ENCODE measurements around the gene KLF4.

Gene KLF4

GRCh38 chr9:107466826-107467225, 22.7 kb downstream of the KLF4 start:
- H3K4me2 ChIP-seq (ENCODE audit: low read length), result no peak overlapping the region
- no peak overlapping the region for H3K4me3 ChIP-seq (ENCODE audit: low read length)
- H3K9ac ChIP-seq (ENCODE audit: low read depth, low read length), result no peak overlapping the region
- peaks cover 10% of the 10 kb centered on the region for H3K4me1 ChIP-seq (ENCODE audit: control insufficient read depth, insufficient read depth, low read length)
- H3K36me3 ChIP-seq (ENCODE audit: insufficient read depth, low read length), result no peaks in the 10 kb centered on the region
- no peaks in the 10 kb centered on the region for H3K27me3 ChIP-seq (ENCODE audit: control insufficient read depth, insufficient read depth, low read length)
- no peaks in the 10 kb centered on the region for H3K9me3 ChIP-seq (replicated peaks; ENCODE audit: low read length)

GRCh38 chr9:107465467-107466451, 23.8 kb downstream of the KLF4 start:
- Histone ChIP-seq H3K9ac (ENCODE audit: low read depth, low read length) (peak overlapping the region; percentile 81), H3K9me3 (replicated peaks; ENCODE audit: low read length) (no peaks in the 10 kb centered on the region), H3K4me1 (ENCODE audit: control insufficient read depth, insufficient read depth, low read length) (peaks cover 10% of the 10 kb centered on the region), H3K4me2 (ENCODE audit: low read length) (peak overlapping the region; percentile 98), H3K27me3 (ENCODE audit: control insufficient read depth, insufficient read depth, low read length) (no peaks in the 10 kb centered on the region), H3K4me3 (ENCODE audit: low read length) (peak overlapping the region; percentile 73), H3K36me3 (ENCODE audit: insufficient read depth, low read length) (no peaks in the 10 kb centered on the region)

DNA sequence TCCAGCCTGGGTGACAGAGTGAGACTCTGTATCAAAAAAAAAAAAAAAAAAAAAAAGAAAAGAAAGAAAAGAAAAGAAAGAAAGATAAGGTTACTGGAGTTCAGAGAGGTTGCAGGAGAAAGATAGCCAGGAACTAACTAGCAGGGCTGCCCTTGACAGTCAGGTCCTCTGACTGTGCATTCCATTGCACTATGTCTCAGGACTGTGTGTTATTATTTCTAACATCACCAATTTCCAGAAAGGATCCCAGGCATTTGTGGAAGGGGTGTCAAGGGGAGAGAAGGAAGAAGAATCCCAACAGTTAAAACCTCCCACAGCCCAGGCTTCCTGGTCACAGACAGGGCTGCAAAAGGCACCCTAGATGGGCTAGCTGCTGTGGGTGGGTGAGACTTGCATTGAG, 25.1 kb downstream of the KLF4 start:
- Histone ChIP-seq H3K27me3 (ENCODE audit: control insufficient read depth, insufficient read depth, low read length) (no peaks in the 10 kb centered on the region), H3K9ac (ENCODE audit: low read depth, low read length) (no peak overlapping the region), H3K4me1 (ENCODE audit: control insufficient read depth, insufficient read depth, low read length) (peaks cover 10% of the 10 kb centered on the region), H3K36me3 (ENCODE audit: insufficient read depth, low read length) (no peaks in the 10 kb centered on the region), H3K9me3 (replicated peaks; ENCODE audit: low read length) (no peaks in the 10 kb centered on the region), H3K4me2 (ENCODE audit: low read length) (no peak overlapping the region), H3K4me3 (ENCODE audit: low read length) (no peak overlapping the region)

GRCh38 chr9:107462691-107463090, 26.9 kb downstream of the KLF4 start:
- no peak overlapping the region for H3K4me2 ChIP-seq (ENCODE audit: low read length)
- no peaks in the 10 kb centered on the region for H3K27me3 ChIP-seq (ENCODE audit: control insufficient read depth, insufficient read depth, low read length)
- no peak overlapping the region for H3K4me3 ChIP-seq (ENCODE audit: low read length)
- no peaks in the 10 kb centered on the region for H3K36me3 ChIP-seq (ENCODE audit: insufficient read depth, low read length)
- no peak overlapping the region for H3K9ac ChIP-seq (ENCODE audit: low read depth, low read length)
- H3K9me3 ChIP-seq (replicated peaks; ENCODE audit: low read length), result no peaks in the 10 kb centered on the region
- H3K4me1 ChIP-seq (ENCODE audit: control insufficient read depth, insufficient read depth, low read length), result peaks cover 10% of the 10 kb centered on the region

- no peak overlapping the region for H3K4me3 ChIP-seq (ENCODE audit: low read length)
- H3K27me3 ChIP-seq (ENCODE audit: control insufficient read depth, insufficient read depth, low read length), result no peaks in the 10 kb centered on the region
- H3K9me3 ChIP-seq (replicated peaks; ENCODE audit: low read length), result no peaks in the 10 kb centered on the region
- H3K4me1 ChIP-seq (ENCODE audit: control insufficient read depth, insufficient read depth, low read length), result peaks cover 3% of the 10 kb centered on the region
- no peak overlapping the region for H3K4me2 ChIP-seq (ENCODE audit: low read length)
- no peak overlapping the region for H3K9ac ChIP-seq (ENCODE audit: low read depth, low read length)
- no peaks in the 10 kb centered on the region for H3K36me3 ChIP-seq (ENCODE audit: insufficient read depth, low read length)
These were observed 29.2 kb downstream of the KLF4 start for GRCh38 chr9:107460153-107461023.

- no peaks in the 10 kb centered on the region for H3K27me3 ChIP-seq (ENCODE audit: control insufficient read depth, insufficient read depth, low read length)
These were observed 34.0 kb downstream of the KLF4 start for GRCh38 chr9:107455425-107456135.

DNA sequence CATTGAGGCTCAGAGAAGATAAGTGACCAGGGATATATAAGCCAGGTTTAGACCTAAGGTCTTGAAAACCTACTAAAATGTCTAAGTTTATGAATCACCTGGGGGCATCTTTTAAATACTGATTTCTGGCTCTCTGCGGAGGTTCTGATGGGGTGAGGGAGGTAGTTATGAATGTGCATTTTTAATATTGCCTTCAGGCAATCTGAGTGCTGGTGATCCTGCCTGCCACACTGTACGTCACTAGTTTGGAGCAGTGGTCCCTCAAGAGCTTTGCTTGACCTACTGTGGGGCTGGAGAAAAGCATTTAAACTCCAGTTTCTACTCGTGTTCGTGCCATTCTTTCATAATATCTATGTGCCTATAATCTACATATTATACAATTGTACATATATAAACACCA, 36.1 kb downstream of the KLF4 start:
- Histone ChIP-seq H3K4me1 (ENCODE audit: control insufficient read depth, insufficient read depth, low read length) (no peaks in the 10 kb centered on the region), H3K27me3 (ENCODE audit: control insufficient read depth, insufficient read depth, low read length) (no peaks in the 10 kb centered on the region), H3K4me2 (ENCODE audit: low read length) (no peak overlapping the region), H3K36me3 (ENCODE audit: insufficient read depth, low read length) (no peaks in the 10 kb centered on the region), H3K9me3 (replicated peaks; ENCODE audit: low read length) (no peaks in the 10 kb centered on the region), H3K4me3 (ENCODE audit: low read length) (no peak overlapping the region), H3K9ac (ENCODE audit: low read depth, low read length) (no peak overlapping the region)

More at GRCh38 chr9:107455425-107456135, 34.0 kb downstream of the KLF4 start:
- Histone ChIP-seq H3K4me1 (ENCODE audit: control insufficient read depth, insufficient read depth, low read length) (no peaks in the 10 kb centered on the region), H3K4me3 (ENCODE audit: low read length) (no peak overlapping the region), H3K9me3 (replicated peaks; ENCODE audit: low read length) (no peaks in the 10 kb centered on the region), H3K4me2 (ENCODE audit: low read length) (no peak overlapping the region), H3K36me3 (ENCODE audit: insufficient read depth, low read length) (no peaks in the 10 kb centered on the region), H3K9ac (ENCODE audit: low read depth, low read length) (no peak overlapping the region)

DNA sequence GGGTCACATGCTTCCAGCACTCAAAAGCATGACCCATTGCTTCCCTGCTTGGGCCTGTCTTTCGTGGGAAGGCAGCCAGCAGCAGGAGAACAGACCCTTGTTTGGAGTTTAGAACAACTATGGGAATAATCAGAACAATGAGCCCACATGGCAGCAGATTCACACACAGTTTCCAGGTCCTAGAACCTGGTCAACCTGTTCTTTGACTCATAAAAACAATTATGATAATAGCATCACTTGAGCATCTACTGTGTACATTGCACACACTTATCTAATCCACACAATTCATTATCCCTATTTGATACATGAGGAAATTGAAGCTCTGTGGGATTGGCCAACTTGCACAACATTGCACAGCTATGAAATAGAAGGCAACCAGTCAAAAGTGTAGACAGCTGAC, 41.7 kb downstream of the KLF4 start:
- H3K27me3 ChIP-seq (ENCODE audit: control insufficient read depth, insufficient read depth, low read length), result peaks cover 2% of the 10 kb centered on the region
- H3K9ac ChIP-seq (ENCODE audit: low read depth, low read length), result no peak overlapping the region
- H3K9me3 ChIP-seq (replicated peaks; ENCODE audit: low read length), result no peaks in the 10 kb centered on the region

DNA sequence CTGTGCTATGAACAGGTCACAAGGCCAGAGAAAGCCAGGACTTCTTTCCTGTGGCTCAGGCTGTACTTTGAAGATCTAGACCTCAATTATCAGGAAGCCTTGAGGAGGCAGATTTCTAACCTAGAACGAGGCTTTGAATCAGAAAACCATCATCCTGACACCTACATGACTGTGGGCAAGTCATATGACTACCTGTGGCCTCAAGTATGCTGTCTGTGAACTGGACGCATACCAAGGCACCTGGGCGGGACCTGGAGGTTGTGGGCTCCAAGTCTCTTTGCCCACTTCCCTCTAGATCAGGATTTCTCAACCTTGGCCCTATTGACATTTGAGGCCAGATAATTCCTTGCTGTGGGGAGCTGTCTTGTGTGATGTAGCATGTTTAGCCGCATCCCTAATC, 42.5 kb downstream of the KLF4 start:
- Histone ChIP-seq H3K9me3 (replicated peaks; ENCODE audit: low read length) (no peaks in the 10 kb centered on the region), H3K27me3 (ENCODE audit: control insufficient read depth, insufficient read depth, low read length) (peaks cover 2% of the 10 kb centered on the region), H3K4me1 (ENCODE audit: control insufficient read depth, insufficient read depth, low read length) (no peaks in the 10 kb centered on the region), H3K4me2 (ENCODE audit: low read length) (no peak overlapping the region), H3K9ac (ENCODE audit: low read depth, low read length) (no peak overlapping the region), H3K4me3 (ENCODE audit: low read length) (no peak overlapping the region), H3K36me3 (ENCODE audit: insufficient read depth, low read length) (no peaks in the 10 kb centered on the region)

More for the DNA sequence above, 41.7 kb downstream of the KLF4 start:
- H3K36me3 ChIP-seq (ENCODE audit: insufficient read depth, low read length), result no peaks in the 10 kb centered on the region
- no peaks in the 10 kb centered on the region for H3K4me1 ChIP-seq (ENCODE audit: control insufficient read depth, insufficient read depth, low read length)
- H3K4me2 ChIP-seq (ENCODE audit: low read length), result no peak overlapping the region
- no peak overlapping the region for H3K4me3 ChIP-seq (ENCODE audit: low read length)

DNA sequence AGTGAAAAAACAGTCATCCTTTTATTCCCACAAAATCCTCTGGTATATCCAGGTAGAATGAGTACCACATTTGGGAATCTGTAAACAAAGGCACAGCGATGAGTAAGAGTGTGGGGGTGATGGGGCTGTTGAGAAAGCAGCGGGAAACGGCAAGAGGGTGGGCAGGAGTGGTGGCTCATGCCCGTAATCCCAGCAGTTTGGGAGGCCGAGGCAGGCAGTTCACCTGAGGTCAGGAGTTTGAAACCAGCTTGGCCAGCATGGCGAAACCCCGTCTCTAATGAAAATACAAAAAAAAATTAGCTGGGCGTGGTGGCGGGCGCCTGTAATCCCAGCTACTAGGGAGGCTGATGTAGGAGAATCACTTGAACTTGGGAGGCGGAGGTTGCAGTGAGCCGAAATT, 43.1 kb downstream of the KLF4 start:
- Histone ChIP-seq H3K36me3 (ENCODE audit: insufficient read depth, low read length) (no peaks in the 10 kb centered on the region), H3K9ac (ENCODE audit: low read depth, low read length) (no peak overlapping the region), H3K9me3 (replicated peaks; ENCODE audit: low read length) (no peaks in the 10 kb centered on the region), H3K4me1 (ENCODE audit: control insufficient read depth, insufficient read depth, low read length) (no peaks in the 10 kb centered on the region), H3K4me3 (ENCODE audit: low read length) (no peak overlapping the region), H3K27me3 (ENCODE audit: control insufficient read depth, insufficient read depth, low read length) (peaks cover 2% of the 10 kb centered on the region), H3K4me2 (ENCODE audit: low read length) (no peak overlapping the region)

DNA sequence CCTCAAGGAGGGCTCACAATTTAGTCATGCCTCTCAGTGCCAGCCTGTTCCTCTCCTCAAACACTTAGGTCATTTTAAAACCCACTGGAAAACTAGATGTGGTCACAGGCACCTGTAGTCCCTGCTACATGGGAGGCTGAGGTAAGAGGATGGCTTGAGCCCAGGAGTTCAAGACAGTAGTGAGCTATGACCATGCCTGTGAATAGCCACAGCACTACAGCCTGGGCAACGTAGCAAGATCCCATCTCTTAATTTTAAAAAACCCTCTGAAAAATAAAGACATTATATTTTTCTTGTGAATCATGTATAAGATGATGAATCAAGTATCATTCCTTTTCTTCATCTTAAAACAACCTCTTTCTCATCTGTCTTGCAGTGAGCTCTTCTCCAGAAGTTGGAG, 45.8 kb downstream of the KLF4 start:
- H3K36me3 ChIP-seq (ENCODE audit: insufficient read depth, low read length), result no peaks in the 10 kb centered on the region
- H3K9me3 ChIP-seq (replicated peaks; ENCODE audit: low read length), result no peaks in the 10 kb centered on the region
- H3K4me2 ChIP-seq (ENCODE audit: low read length), result no peak overlapping the region
- no peak overlapping the region for H3K9ac ChIP-seq (ENCODE audit: low read depth, low read length)
- H3K4me3 ChIP-seq (ENCODE audit: low read length), result no peak overlapping the region
- no peaks in the 10 kb centered on the region for H3K4me1 ChIP-seq (ENCODE audit: control insufficient read depth, insufficient read depth, low read length)
- H3K27me3 ChIP-seq (ENCODE audit: control insufficient read depth, insufficient read depth, low read length), result peaks cover 2% of the 10 kb centered on the region
